GM18502 (cell line): ENCODE measurements around the gene FNDC3B.
"Not testable (repeated sequence)": the region's sequence is repeated elsewhere in the genome, so short reads cannot be mapped to it uniquely, and the experiment has no call there.

Source experiments
- ATAC-seq: cut with Tn5 transposase; IDR thresholded peaks from one replicate; pipeline ENCODE4 v1.9.1; 2021; ENCODE audit warnings: mild to moderate bottlenecking; ENCODE audit not compliant: unreplicated experiment, poor library complexity

FNDC3B gene

DNA sequence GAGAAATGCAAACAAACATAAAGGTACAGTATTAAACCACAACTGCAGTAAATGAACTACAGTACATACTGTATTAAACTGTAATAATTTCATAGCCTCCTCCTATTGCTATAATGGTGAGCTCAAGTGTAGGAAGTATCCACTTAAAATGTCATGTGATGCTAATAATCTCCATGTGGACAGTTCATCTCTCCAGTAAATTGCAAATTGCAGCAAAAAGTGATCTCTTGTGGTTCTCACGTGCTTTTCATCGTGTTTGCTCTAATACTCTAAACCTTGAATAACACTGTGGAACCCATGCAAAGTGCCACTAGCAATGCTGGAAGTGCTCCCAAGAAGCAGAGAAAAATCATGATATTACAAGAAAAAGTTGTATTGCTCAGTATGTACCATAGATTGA is 9.2 kb upstream of the FNDC3B start:
- no peak for ATAC-seq

DNA sequence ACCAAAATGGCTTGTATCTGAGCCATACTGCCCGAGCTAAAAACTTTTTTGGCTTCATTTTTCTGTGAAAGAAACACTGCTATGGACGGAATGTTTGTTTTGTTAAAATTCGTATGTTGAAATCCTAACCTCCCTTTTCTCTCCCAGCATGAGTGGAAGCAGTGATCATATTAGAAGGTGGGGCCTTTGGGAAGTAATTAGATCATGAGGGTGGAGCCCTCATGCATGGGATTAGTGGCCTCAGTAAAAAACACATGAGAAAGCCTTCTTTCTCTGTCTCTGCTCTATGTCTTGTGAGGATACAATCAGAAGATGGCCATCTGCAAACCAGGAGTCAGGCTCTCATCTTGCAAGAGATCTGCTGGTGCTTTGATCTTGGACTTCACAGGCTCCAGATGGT is 7.4 kb upstream of the FNDC3B start:
- ATAC-seq, result no peak

- ATAC-seq, result no peak
Measured at GRCh38 chr3:172033396-172033795, 6.0 kb upstream of the FNDC3B start.

DNA sequence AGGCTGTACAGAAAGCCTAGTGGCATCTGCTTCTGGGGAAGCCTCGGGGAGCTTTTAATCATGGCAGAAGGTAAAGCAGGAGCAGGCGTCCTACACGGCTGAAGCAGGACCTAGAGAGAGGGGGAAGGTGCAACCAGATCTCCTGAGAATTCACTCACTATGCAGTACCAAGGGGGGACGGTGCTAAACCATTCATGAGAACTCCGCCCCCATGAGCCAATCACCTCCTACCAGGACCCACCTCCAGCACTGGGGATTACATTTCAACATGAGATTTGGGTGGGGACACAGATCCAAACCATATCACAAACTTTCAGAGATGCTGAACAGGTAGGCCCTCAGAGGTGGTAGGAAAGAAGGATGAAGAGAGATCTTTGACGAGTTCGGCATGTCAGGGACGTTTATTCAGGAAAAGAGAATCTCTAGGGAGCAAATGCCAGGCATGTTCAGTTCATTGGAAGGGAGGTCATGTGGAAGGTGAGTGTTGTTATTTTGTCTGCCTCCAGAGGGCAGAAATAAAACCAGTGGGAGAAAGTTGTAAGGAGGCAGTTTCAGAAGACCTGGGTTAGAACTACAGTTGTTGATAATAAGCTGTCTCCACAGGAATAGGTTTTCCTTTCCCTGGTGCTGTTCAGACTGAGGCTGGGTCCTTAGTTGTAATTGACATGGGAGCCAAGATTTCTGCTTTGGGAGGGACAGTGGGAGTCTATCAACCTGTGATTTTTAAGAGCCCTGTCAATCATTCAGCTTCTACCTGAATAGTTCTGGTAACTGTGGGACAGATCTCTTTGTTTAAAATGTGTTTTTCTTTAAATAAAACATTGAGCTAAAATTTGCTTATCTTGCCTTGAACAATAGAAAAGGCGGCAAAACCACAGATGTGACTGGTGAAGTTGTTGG is 4.3 kb upstream of the FNDC3B start:
- no peak for ATAC-seq

- no peak for ATAC-seq
Measured at GRCh38 chr3:172036541-172037215, 2.7 kb upstream of the FNDC3B start.

GRCh38 chr3:172038798-172039435 is 461 bp upstream of the FNDC3B start:
- ATAC-seq, result no peak

- ATAC-seq, result peak; percentile 30
Measured at GRCh38 chr3:172040078-172040980, 951 bp downstream of the FNDC3B start.

DNA sequence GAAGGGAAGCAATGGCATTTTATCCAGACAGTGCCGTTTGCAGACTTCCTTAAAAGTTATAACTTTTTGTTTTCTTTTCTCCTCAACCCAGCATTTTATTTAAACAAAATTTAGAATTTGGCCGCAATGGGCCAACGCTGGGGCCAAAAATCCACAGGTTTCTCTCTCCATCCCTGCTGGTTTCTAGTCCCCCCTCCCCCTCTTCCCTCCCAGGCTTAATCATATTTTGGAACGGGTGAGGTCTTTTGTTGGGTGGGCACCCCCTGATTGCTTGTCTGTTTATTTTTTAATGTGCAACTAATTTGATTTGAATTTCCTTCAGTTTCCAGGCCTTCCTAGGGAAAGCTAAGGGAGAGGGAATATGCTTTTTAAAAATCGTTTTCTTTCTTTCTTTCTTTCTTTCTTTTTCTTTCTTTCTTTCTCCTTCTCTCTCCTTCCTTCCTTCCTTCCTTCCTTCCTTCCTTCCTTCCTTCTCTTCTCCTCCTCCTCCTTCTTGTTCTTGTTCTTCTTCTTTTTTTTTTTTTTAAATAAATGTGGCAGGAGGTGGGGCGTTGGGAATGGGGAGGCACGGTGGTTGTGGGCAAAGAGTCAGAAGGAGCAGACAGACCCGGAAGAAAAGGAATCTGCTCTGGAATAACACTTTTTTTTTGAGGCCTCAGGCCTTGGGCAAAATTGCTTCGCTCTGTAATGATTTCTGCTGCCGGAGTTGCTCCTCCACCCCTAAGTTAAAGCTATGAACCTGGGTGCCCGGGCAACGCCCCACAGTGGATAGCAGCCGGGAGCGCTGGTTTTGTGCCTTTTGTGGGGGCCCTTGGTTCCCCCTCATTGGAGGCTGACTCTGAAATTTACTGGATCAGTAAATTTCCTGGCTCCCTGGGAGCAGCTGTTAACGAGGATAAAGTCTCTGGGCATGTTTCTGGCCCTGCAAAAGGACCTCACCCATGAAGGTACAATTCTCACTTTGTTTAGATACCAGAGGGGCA is 1.9 kb downstream of the FNDC3B start:
- no peak for ATAC-seq

DNA sequence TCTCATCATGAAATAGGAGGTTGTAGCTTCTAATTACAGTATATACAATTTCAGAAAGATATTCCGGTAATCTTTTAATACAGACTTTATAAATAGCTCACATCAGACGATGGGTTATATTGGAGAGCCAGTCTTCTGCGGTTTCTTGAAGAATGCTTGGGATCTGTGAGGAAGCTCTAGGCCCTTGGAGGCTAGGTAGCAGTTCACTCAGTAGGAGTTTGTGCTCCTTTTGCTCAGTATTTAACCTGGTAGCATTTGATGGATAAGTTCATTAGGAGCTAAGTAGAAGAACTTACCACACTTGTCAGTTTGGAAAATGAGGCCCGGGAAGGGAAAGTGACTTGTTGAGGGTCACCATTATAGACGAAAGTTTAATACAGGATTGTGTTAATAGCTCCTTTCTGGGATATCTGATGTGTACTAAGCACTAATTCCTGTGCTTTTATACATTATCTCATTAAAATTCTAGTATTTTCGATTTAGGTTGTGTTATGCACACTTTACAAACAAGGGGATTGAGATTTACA is 2.8 kb downstream of the FNDC3B start:
- no peak for ATAC-seq

DNA sequence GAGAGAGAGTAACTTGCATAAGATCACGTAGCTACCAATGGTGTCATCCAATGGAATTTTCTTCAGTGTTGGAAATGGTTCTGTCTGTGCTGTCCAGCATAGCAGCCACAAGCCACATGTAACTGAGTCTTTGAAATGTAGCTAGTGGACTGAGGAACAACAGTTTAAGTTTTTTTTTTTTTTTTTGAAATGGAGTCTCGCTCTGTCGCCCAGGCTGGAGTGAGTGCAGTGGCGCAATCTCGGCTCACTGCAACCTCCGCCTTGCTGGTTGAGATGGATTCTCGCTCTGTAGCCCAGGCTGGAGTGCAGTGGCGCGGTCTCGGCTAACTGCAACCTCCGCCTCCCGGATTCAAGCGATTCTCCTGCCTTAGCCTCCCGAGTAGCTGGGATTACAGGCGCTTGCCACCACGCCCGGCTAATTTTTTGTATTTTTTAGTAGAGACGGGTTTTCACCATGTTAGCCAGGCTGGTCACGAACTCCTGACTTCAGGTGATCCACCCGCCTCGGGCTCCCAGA is 3.3 kb downstream of the FNDC3B start:
- not testable (repeated sequence) for ATAC-seq

DNA sequence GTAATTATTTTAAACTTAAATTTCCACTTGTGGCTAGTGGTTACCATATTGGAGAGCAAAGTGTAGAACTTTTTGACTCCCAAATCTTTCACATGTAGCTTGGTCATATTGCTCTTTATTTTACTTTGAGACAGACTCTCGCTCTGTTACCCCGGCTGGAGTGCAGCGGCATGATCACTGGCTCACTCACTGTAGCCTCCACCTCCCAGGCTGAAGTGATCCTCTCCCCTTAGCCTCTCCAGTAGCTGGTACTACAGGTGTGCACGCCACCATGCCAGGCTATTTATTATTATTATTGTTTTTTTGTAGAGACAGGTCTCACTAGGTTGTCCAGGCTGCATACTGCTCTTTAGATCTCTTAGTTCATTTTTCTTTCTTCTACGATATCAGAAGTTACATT is 3.9 kb downstream of the FNDC3B start:
- no peak for ATAC-seq

DNA sequence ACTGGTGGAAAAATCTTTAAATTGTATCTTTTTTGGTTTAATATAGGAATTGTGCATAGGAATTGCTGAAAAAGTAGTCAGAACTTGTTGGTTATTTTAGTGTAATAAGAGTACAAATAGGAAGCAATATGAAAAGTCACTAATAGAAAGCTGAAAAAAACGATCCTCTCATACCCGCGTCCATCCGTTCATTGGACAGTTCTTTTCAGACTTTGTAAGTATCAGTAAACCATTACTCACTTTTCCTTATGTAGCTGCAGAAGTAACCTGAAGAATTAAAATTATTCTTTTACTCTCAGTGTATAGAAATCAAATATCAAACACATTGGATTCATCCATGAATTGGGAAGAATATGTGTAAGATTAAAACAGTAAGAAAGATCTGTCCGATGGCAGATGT is 4.4 kb downstream of the FNDC3B start:
- ATAC-seq, result no peak

DNA sequence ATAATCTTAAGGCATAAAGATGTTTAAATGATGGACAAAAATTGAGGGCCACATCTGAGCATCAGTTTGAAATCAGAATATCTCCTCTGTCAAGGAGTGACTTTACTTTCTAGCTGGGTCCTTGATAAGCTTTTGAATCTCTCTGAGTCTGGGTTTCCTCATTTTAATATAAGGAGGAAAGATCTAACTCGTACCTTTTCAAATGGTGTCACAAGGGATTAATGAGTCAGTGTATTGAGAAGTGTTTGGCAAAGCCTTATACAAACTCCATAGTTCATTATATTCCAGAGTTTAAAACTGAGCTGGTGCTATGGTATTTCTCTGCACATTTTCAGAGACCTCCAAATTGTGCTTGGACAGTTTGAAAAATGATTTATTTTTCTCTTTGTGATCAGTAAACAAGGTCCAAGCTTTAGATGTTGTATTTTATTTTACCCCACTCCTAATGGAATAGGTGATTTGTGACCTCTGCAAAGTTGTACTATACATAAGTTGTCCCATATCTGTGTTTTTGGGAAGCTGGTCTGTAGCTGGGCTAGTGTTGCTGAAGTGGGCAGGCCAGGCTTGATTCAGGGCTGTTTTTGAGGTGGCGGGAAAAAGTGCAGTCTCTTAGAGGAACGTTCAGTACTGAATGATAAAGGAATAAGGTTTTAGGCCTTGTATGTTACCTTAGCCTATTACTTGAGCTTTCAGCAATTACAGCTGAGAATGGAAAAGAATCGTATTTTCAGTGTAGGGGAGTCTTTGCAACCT is 5.6 kb downstream of the FNDC3B start:
- ATAC-seq, result no peak

- ATAC-seq, result no peak
Measured at GRCh38 chr3:172046268-172046915, 7.0 kb downstream of the FNDC3B start.

- no peak for ATAC-seq
Measured at GRCh38 chr3:172047567-172048115, 8.3 kb downstream of the FNDC3B start.

DNA sequence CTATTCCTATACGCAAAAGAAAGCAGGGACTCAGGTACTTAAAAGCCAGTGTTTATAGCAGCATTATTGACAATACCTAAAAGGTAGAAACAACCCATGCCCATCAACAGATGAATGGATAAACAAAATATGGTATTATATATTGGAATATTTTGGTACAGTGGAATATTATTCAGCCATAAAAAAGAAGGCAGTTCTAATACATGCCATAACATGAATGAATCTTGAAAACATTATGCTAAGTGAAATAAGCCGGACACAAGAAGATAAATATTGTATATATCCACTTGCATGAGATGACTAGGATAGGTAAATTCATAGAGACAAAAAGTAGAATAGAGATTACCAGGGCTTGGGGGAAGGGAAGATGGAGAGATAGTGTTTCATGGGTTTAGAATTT is 9.2 kb downstream of the FNDC3B start:
- no peak for ATAC-seq

DNA sequence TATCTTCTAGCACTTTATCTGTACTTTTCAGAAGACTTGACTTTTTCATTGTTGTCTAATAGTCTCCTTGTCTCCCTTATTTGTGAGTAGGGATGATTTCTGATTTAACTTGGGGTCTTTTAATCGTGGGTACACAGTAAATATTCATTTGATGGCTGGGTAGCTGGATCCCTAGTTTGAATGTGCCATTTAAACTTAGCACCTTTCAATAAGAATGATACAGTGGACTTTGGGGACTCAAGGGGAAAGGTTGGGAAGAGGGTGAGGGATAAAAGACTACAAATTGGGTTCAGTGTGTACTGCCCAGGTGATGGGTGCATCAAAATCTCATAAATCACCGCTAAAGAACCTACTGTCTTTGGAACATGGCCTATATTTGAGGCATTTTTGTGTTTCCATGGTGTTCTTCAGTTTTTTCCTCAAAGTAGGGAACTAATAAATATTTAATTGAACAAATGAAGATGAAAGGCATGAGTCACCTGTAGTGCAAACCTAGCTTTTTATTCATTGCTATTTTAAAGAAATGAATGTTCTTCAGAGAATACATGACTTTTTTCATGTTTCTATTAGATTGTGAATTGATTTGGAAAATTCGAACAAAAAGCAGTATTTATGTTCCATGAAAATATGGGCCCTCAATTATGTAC is 12.1 kb downstream of the FNDC3B start:
- ATAC-seq, result no peak
